Nucleus accumbens (tissue), 56 donors: ENCODE measurements around the gene PROM2.

Experiments
- DNase-seq, 56 donors: peaks; one replicate each; lab custom pipeline; 2025; lab: John Stamatoyannopoulos, UW

The PROM2 gene

DNA sequence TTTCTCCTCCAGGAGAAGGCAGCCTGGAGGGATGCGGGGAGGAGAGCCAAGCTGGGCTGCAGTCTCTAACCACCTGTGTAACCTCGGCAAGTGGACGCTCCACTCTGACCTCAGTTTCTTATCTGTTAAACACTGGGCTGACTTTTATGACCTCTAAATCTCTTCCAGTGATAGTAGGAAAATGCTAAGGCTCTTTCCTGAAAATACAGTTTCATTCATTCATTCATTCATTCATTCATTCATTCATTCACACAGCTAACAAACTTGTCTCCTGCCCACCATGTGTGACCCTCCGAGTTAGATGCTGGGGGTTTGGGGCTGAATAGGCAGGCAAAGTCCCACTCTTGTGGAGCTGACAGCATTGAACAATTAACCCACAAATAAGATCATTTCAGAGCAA lies 9.3 kb downstream of the PROM2 start:
- DNase-seq = no peak

DNA sequence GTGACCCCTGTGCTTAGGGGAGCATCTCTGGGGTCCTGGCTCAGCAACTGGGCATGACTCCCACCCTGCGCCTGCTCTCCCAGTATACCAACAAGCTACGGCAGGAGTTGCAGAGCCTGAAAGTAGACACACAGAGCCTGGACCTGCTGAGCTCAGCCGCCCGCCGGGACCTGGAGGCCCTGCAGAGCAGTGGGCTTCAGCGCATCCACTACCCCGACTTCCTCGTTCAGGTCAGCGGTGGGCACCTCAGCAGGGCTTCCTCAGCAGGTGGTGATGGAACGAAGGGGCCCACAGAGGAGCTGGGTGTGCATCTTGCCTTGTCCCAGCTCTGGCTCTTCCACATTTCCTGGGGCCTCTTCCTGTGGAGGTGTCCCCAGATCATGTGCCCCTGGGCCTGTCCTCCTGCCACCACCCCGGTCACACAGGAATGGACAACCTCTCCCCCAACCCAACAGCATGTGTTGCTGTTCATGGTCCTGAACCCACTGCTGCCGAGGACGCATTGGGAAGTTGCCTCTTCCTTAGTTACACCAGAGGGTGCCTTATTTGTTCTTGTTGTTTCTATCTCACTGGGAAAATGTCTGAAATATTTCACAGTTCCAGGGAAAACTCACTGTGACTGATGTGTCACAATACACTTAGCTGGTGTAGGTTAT lies 10.8 kb downstream of the PROM2 start:
- DNase-seq = no peak

DNA sequence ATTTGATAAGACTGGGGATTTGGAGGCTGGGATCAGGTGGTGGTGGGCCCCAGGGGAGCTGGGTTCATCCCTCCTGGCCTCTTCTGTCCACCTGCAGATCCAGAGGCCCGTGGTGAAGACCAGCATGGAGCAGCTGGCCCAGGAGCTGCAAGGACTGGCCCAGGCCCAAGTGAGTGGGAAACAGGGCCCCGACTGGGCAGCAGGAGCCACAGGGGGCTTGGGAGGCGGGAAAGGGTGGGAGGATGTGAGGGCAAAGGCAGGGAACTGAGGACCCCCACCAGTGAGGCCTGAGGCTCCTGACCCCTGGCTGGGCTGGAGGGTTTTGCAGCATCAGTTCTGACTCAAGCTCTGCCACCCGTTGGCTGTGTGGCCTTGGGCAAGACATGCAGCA lies 11.3 kb downstream of the PROM2 start:
- no peak for DNase-seq

DNA sequence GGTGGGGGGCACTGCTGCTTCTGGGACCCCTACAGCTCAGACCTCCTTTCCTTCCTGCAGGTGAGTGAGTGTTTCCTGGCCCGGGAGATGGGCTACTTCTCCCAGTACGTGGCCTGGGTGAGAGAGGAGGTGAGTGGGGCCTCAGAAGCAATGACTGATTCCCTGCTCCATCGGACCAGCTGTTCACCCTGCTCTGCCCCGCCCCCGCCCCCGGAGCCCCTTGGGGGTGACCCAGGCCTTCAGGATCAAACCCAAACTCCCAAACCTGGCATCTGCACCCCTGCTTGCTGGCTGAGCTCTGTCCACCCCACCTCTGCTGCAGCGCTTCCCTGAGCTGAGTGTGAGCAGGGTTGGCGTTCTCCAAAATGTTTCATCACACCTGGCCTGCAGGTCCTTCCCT lies 13.1 kb downstream of the PROM2 start:
- no peak for DNase-seq

DNA sequence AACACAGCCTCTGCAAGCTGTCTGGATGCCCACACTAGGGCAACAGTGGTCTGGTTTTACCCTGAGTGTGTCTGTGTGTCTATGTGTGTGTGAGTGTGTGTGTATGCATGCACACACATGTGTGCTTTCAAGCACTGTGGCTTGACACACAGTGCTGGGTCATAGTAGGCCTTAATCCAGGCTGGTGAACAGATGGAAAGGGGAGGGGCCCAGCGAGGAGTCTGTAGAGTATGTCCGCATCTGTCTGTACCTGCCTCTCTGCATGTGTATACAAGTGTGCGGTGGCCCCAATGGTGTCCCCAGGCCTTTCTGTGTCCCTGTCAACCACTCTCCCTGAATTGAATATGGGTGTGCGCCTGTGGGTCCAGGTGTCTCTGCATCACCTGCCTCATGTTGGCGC lies 13.6 kb downstream of the PROM2 start:
- no peak for DNase-seq

DNA sequence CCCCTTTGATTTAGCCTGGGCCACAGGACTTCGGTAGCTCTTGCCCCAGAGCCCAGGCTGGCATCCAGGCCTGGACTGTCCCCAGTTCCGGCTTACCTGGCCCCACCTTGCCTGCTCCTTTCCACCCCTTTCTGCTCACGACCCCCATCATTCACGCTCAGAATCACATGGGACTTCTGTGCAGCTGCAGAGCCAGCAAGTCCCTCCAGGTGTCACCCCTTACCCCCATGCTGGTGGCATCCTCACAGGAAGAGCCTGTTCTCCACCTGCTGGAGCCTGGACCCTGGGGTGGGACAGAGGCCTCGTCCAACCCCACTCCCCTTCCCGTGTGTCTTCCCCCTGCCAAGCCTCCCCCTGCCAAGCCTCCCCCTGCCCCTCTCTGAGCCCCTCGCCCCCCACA lies 15.0 kb downstream of the PROM2 start:
- DNase-seq = no peak

DNA sequence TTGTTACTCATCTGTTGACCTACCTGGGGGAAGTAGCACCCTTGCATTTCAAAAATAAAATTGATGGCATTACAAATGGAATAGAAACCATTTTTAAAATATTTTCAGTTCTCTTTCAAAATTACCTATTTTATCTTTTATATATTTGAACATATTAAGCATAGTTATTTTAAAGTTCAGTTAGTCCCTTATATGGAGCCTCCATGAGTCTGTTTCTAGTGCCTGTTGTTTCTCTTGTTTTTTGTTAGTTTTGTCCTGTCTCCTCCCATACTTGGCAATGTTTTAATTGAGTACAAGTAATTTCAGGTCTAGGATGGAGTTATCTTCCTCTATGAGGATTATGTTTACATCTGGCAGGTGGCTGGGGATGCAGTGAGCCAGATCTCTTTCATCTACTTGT lies 17.0 kb downstream of the PROM2 start:
- DNase-seq = no peak

DNA sequence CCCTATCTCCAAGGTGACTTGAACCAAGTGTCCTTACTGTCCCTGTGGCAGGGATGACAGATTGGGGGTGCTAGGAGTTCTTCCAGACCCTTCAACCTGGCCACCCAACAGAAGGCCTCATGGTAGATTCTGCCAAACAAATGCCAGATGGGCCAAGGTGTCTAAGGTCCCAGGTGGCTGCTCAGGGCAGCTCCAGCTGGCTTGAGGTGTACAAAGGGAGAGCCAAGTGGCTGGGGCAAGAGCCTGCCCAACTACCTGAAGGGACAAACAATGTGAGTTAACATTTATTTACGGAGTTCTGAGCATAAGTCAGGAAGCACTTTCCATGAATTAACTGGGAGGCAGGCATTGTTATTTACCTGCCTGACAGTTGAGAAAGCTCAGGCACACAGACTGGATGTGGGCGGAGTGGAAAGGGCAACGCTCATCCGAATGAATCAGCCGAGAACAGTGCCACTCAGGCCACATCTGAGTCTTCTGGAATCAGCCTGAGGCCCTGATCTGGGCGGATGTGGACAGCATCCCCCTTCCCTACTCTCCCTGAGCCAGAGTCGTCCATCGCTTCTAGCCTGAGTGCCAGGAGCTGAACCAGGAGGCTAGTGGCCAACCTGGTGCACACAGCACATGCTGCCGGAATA lies 18.5 kb downstream of the PROM2 start:
- DNase-seq = no peak

DNA sequence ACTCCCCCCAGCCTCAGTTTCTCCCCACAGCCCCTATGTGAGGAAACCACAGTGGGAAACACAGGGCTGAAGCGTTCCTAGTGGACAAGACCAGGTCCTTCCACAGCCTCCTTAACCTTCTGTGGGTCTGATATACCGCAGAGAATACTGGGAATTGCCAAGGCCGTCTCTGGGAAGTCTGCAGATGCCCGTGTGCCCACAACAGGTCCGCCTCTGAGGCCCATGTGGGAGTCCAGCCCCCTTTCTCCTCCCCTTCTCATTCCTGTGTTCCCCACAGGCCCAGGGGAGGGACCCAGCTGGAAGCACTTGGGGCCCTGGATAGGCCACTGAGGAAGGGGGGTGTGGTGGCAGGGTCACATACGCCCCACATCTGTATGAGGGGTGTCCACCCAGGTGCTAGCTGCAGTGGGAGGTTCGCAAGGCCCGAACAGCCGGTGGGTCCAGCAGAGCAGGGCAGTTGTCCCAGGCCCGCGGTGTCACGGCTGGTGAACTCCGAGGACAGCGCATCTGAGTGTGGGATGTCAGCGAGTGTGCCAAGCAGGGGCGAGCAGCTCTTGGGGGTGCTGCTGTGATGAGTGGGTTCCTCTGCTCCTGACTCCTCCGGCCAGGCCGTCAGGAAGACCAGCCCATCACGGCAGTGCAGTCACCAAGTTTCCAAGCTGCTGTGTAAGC lies 20.5 kb downstream of the PROM2 start:
- no peak for DNase-seq

DNA sequence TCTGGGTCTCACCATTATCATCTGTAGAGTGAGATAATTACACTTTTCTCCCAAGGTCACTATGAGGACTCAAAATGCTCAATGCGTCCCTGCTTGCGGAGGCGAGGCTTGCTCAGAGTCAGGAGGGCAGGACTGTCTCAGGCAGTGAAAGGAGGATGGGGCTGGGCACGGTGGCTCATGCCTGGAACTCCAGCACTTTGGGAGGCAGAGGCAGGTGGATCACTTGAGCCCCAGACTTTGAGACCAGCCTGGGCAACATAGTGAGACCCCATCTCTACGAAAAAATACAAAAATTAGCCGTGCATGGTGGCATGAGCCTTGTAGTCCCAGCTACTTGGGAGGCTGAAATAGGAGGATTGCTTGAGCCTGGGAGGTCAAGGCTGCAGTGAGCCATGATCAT lies 21.1 kb downstream of the PROM2 start:
- DNase-seq = no peak

DNA sequence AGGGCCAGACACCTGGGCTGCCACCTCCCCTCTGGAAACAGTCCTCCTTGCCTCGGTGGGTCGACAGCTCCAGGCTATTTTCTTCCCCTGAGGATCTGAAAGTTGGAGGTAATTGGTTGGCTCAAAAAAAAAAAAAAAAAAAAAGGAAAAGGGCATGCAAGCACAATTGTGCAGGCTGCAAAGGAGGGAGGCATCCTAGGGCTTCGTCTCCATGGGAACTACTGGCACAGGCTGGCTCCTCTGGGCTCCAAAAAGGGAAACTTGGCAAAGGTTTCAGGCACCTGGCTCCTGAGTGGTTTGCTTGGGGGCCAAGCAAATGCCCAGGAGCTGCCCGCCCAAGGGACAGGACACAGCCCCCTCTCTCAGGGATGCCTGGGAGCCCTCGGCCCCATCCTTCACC lies 21.8 kb downstream of the PROM2 start:
- peak in 38 of 56 donors; percentile 20 to 79 (median 52) for DNase-seq

DNA sequence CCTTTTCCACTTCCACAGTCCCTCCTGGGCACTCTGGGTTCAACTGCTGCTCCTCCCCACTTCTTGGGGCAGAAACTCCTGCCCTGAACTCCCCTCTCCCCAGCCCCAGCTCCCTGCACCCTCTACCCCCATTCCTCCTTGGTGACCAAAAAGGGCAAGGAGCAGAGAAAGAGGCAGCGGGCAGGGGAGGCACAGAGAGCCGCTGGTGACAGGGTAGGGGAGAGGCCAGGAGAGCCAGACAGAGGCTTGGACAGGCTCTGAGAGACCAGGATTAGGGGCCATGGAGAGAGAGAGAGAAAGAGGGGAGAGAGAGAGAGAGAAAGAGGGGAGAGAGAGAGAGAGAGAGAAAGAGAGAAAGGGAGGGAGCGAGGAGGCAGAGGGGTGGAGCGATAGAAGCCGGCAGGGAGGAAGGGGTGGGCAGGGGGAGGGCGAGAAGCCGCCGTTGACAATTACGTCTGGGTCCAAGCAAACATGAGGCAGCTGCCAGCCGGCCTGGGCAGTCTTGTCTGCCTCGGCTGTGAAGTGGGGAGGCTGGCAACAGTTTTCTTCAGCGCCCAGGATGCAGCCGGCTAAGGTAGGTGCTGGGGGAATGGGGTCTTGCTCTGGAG lies 22.7 kb downstream of the PROM2 start, which contains the start of gene KCNIP3:
Gene KCNIP3 (plus strand): TSS at position 468 of the 608 bp plus-strand sequence. CDS start 92 bp downstream, at position 560.
- peak in 48 of 56 donors; percentile 24 to 83 (median 53) for DNase-seq

DNA sequence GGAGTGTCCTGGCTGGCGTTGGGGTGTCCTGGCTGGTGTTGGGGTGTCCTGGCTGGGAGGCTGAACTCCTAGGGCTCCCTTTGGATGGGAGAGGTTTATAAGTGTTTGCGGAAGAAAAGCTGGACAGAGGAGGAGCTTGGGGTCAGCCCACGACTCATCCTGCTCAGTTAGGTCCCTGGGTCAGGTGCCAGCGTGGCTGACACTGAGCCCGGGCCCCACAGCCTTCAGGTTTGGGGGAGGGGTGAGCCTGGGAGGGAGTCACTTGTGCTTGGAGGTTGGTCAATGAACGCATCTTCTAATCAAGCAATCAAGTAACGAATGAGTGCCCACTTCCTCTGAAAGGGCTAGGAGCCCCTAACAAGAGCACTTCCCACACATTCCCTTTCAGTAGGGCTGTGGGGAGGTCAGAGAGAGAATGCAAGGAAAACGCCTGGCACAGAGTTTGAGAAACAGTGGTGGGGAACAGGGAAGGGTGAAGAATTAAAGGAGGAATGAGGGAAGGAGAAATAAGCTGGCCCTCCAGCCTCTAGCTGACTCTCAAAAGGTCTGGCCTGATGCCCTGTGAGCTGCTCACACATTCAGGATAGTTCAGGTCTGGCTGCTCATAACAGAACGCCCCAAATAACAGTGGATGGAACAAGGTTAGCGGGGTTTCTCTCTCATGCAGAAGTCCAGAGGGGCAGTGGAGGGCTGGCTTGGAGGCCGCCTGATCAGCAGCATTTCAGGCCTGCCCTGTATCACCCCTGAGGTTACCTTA lies 23.6 kb downstream of the PROM2 start:
- DNase-seq = peak in 7 of 56 donors; percentile 19 to 45 (median 35)

DNA sequence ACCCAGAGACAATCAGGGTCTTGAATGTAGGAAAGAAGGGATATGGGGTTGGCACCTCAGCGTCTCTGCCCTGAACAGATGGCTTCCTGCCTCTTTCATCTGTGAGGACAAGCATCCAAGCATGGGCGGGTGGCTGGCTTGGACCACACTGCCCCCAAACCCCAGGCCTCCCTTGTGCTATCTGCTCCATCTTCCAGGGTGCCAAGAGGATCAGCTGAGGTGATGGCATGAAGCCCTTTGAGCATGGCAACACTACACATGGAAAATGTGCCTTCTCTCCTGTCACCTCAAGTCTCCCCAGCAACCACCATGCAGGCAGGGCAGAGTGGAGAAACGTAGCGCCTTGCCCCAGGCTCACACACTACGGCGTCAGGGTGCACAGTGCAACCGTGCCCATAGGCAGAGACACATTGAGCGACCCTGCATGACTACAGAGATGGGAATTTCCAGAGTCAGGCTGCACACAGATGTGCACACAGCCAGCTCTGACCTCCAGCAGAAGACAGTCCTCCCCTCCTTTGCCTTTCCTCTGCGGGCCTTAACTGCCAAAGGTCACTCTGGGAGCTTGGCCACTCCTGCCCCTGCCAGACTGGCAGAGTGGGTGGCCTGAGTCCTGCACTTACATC lies 24.4 kb downstream of the PROM2 start:
- DNase-seq = no peak

DNA sequence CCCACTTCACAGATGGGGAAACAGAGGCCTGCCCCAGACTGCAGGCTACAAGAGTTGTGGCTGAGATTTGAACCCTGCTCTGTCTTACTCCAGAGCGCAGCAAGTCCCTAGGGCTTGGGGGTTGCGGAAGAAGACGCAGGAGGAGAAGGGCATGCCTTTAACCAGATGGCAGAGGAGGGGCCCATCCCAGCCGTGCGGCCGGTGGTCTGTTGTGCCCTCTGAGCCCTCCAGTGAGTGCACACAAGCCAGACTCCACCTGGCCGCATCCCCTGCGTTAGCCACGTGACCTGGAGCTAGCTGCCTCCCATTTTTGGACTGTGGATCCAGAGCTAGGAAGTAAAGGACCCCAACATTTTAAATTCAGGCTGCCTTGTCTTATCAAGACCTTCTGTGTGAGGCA lies 25.7 kb downstream of the PROM2 start:
- DNase-seq = no peak

DNA sequence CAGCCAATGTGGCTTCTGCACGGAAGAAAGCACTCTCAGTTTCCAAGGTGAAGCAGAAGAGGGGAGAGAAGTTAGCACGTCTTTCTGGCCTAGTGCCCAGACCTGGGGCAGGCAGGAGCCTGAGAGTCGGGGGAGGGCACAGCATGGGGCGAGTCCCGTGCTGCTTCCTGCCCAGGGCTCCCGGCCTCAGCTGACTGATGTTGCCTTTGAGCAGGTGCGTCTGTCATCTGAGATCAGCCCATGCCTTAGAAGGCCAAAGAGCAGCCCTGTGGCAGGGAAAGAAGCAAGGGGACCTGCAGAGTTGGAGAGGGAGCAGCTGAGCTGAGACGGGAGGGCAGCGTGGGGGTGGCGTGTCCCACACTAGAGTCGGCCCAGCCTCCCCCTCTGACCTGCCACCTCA lies 26.2 kb downstream of the PROM2 start:
- DNase-seq = peak in 6 of 56 donors; percentile 17 to 36 (median 25)

DNA sequence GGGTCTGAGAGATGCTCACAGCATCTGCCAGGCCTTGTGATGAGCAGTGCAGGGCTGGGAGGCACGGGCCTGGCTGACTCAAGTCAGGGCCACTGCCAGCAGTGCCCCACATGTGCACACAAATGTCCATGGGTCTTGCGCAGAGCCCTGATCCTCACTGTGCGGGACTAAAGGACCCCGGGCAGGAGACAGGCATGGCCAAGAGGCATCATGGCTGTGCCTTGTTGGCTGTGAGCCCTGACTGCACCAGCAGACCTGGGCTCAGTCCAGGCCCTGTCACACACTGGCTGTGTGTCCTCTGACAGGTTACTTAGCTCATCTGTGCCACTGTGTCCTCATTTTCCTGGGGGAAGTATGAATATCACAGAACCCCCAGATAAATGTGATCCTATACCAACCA lies 26.9 kb downstream of the PROM2 start:
- no peak for DNase-seq

DNA sequence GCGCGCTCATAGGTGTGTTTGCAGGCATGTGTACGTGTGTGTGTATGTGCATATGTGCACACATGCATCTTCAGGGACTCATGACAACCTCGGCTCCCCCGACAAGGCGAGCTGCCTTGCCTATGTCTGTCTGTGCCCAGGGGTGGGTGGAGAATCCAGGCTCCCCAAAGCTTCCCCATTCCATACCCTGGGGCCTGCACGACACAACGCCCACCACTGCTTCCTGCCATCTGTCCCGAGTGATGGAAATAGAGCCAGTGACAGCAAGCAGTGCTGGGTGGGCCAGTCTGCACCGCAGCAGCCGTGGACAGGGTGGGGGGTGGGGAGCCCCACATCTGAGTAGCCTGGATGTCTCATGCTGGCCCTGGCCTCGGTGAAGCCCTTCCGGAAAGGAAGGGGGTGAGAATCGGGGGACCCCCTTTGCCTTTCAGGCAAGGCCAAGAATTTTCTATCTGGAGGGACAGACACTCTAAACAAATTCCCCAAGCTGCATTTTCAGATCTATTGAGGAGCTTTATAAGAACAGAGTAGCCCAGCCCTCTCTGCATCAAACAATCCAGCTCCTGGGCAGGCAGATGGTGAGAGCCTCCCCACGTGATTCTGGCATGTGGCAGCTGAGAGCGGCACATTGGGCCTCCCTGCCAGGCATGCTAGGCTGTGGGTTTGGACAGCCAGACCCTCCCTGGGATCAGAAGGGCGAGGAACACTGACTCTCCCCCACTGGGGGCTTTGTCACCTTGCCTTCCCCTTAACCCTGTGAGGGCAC lies 27.8 kb downstream of the PROM2 start:
- DNase-seq = peak in 3 of 56 donors; percentile 9 to 25 (median 18)

DNA sequence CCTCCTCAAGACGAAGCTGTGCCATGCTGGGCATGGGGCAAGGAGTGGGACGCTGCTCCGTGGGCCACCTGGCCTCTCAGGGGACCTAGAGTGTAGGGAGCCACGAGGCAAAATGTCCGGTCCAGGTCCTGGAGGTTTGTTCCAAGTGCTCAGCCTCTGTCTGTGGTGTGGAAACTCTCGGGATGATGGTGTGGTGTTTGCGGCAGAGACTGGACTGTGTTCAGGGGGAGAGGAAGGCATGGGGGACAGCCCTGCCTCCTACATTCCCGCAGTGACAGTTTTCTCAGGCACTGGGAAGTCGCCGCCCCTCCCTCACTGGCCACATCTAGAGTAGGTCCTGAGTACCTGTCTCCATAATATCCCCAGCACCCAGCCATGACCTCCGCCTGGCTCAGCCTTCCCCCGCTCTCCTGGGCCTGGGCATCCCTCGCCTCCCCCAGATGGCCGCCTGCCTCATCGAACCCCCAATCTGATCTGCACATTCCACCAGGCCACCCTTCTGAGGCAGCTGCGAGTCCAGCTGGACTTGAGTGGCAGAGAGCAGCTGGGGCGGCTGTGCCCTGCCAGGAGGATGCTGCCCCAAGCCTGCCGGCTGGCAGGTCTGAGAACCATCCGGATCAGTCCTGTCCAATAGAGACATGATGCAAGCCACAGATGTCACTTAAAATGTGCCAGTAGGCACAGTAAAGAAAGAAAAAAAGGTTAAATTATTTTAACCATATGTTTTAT lies 29.1 kb downstream of the PROM2 start:
- DNase-seq = peak in 41 of 56 donors; percentile 12 to 77 (median 50)
